ENCODE data around the gene R3HDM4.

Gene R3HDM4

GRCh38 chr19:929891-930258, 16.9 kb upstream of the R3HDM4 start:
- DNase-seq = no peak
- H3K27ac Mint-ChIP-seq = peak overlapping the region; percentile 42
- peaks cover 4% of the 10 kb centered on the region for H3K27me3 Mint-ChIP-seq
- no peak overlapping the region for H3K4me3 Mint-ChIP-seq
- CTCF ChIA-PET = interaction anchor here (0.7 kb wide), 1 partner anchor 53 kb away, joined by 3 read pairs; no protein-coding TSS in a partner anchor
- H3K9me3 Mint-ChIP-seq = no peaks in the 10 kb centered on the region
- peaks cover 28% of the 10 kb centered on the region for H3K4me1 Mint-ChIP-seq
- peaks cover 14% of the 10 kb centered on the region for H3K36me3 Mint-ChIP-seq

DNA sequence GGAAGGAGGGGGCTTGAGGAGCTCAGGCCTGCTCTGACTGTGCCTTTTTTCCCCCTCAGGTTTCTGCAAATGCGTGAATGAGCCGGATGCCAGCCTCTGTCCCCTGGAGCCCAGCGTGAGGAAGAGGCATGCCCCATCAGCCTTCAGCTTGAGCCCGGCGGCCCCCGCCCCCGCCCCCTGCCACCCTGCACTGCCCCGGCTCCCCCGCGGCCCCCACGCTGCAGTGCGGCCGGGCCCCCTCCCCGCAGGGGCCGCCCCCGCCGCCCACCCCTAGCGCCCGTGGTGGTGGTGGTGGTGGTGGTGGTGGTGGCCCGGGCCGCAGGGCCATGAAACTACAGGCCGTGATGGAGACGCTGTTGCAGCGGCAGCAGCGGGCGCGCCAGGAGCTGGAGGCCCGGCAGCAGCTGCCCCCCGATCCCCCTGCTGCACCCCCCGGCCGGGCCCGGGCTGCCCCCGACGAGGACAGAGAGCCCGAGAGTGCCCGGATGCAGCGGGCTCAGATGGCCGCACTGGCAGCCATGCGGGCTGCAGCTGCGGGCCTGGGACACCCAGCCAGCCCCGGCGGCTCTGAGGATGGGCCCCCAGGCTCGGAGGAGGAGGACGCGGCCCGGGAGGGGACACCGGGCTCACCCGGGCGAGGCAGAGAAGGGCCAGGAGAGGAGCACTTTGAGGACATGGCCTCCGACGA, 16.3 kb upstream of the R3HDM4 start:
- CTCF ChIA-PET = no interaction called here
- Mint-ChIP-seq H3K27me3 (peaks cover 4% of the 10 kb centered on the region), H3K27ac (no peak overlapping the region), H3K9me3 (no peaks in the 10 kb centered on the region), H3K4me3 (no peak overlapping the region), H3K4me1 (peaks cover 30% of the 10 kb centered on the region), H3K36me3 (peaks cover 14% of the 10 kb centered on the region)
- no peak for DNase-seq

- DNase-seq = no peak
- H3K4me3 Mint-ChIP-seq = peak overlapping the region; percentile 51
- peaks cover 13% of the 10 kb centered on the region for H3K36me3 Mint-ChIP-seq
- CTCF ChIA-PET = no interaction called here
- peaks cover 5% of the 10 kb centered on the region for H3K27me3 Mint-ChIP-seq
- peaks cover 32% of the 10 kb centered on the region for H3K4me1 Mint-ChIP-seq
- no peaks in the 10 kb centered on the region for H3K9me3 Mint-ChIP-seq
- H3K27ac Mint-ChIP-seq = peak overlapping the region; percentile 71
Measured at GRCh38 chr19:928471-929202, 15.6 kb upstream of the R3HDM4 start.

- Mint-ChIP-seq H3K27ac (peak overlapping the region; percentile 24), H3K4me1 (peaks cover 33% of the 10 kb centered on the region), H3K36me3 (peaks cover 13% of the 10 kb centered on the region), H3K9me3 (no peaks in the 10 kb centered on the region), H3K27me3 (peaks cover 10% of the 10 kb centered on the region), H3K4me3 (peak overlapping the region; percentile 50)
- CTCF ChIA-PET = interaction anchor here (0.5 kb wide), 1 partner anchor 34 kb away, joined by 3 read pairs; no protein-coding TSS in a partner anchor
- DNase-seq = no peak
Measured at GRCh38 chr19:927780-928401, 14.9 kb upstream of the R3HDM4 start.

GRCh38 chr19:927351-927779, 14.3 kb upstream of the R3HDM4 start:
- Mint-ChIP-seq H3K4me3 (peak overlapping the region; percentile 50), H3K27ac (no peak overlapping the region), H3K4me1 (peaks cover 29% of the 10 kb centered on the region), H3K9me3 (no peaks in the 10 kb centered on the region), H3K36me3 (peaks cover 11% of the 10 kb centered on the region), H3K27me3 (peaks cover 7% of the 10 kb centered on the region)
- no peak for DNase-seq
- CTCF ChIA-PET = interaction anchor here (0.5 kb wide), 1 partner anchor 35 kb away, joined by 3 read pairs; no protein-coding TSS in a partner anchor

- peaks cover 27% of the 10 kb centered on the region for H3K4me1 Mint-ChIP-seq
- H3K4me3 Mint-ChIP-seq = peak overlapping the region; percentile 82
- DNase-seq = peak; percentile 68
- no peaks in the 10 kb centered on the region for H3K9me3 Mint-ChIP-seq
- CTCF ChIA-PET = no interaction called here
- H3K27ac Mint-ChIP-seq = peak overlapping the region; percentile 83
- H3K36me3 Mint-ChIP-seq = peaks cover 7% of the 10 kb centered on the region
- H3K27me3 Mint-ChIP-seq = peaks cover 8% of the 10 kb centered on the region
Measured at GRCh38 chr19:926589-927350, 13.8 kb upstream of the R3HDM4 start.

- Mint-ChIP-seq H3K4me3 (peak overlapping the region; percentile 82), H3K4me1 (peaks cover 26% of the 10 kb centered on the region), H3K27ac (peak overlapping the region; percentile 67), H3K9me3 (no peaks in the 10 kb centered on the region), H3K36me3 (peaks cover 7% of the 10 kb centered on the region), H3K27me3 (peaks cover 13% of the 10 kb centered on the region)
- CTCF ChIA-PET = no interaction called here
- no peak for DNase-seq
Measured at GRCh38 chr19:926323-926588, 13.2 kb upstream of the R3HDM4 start.

DNA sequence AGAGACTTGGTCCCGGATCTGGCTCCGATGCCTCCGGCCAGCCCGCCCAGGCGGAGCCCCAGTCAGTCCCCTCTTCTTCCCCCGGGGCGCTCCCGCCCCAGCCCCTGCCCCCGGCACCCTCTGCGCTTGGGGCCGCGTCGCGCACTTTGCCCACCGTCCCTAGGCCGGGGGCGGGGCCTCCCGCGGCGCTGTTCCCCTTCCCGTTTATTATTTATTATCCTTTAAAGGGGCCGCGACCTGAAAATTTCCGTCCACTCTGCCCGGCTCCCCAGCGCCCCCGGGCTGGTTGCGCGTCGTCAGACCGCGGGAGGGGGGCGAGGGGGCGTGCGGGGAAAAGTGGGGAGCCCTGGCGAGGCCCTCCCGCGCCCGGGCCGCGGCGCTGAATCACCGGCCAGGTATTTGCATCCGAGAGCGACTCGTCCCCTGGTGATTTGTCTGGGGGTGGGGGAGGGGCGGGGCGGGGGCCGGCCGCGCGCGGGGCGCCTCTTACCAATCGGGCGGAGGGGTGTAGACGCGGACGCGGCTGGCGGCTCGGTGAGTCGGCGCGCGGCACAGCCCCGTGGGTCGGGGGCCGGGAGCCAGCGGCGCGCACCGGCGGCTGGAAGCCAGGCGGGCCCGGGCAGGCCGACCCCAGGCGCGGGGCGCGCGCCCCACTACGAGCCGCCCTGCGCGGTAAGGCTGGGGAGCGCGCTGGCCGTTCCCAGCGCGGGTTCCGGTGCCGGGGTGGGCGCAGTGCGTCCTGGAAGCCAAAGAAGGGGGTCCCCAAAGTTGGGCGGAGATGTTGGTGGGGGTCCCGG, 12.7 kb upstream of the R3HDM4 start, which contains the start of gene ARID3A:
TSS of gene ARID3A (plus strand) at position 510 of the 797 bp plus-strand sequence. CDS start 3,494 bp downstream, outside the sequence.
- peaks cover 16% of the 10 kb centered on the region for H3K27me3 Mint-ChIP-seq
- no peaks in the 10 kb centered on the region for H3K9me3 Mint-ChIP-seq
- peaks cover 27% of the 10 kb centered on the region for H3K4me1 Mint-ChIP-seq
- H3K27ac Mint-ChIP-seq = peak within 1 kb of the TSS; percentile 83
- H3K36me3 Mint-ChIP-seq = peaks cover 5% of the 10 kb centered on the region
- peak; percentile 82 for DNase-seq
- peak within 1 kb of the TSS; percentile 82 for H3K4me3 Mint-ChIP-seq
- CTCF ChIA-PET = interaction anchor here (3.7 kb wide), 1 partner anchor 57 kb away, joined by 74 read pairs; the partner anchor contains the start of gene WDR18

DNA sequence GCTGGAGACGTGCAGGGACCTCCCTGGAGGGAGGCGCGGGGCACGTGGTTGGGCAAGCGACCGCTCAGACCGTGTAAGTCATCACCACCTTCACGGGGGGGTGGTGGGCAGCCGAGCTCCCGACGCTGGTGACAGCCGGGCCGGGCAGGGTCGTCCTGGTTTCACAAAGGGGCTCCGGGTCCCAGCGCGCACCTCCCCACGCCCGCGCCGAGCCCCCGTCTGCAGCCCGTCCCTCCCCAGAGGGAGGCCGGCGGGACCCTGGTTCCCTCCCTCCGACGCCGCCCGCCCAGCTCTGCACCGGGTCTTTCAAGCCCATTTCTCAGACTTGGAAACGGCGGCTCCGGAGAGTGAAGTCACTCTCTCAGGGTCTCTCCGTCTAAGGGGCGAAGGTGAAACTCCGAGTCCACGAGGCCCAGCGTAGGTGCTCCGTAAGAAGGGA, 12.1 kb upstream of the R3HDM4 start:
- Mint-ChIP-seq H3K4me1 (peaks cover 28% of the 10 kb centered on the region), H3K27me3 (peaks cover 16% of the 10 kb centered on the region), H3K9me3 (no peaks in the 10 kb centered on the region), H3K27ac (peak overlapping the region; percentile 82), H3K4me3 (peak overlapping the region; percentile 76), H3K36me3 (peaks cover 5% of the 10 kb centered on the region)
- peak; percentile 81 for DNase-seq
- CTCF ChIA-PET = interaction anchor here (0.8 to 3.7 kb wide), 2 partner anchors 58 to 61 kb away, joined by 5 to 74 read pairs; partner anchors contain the start of gene WDR18

GRCh38 chr19:924553-925086, 11.6 kb upstream of the R3HDM4 start:
- Mint-ChIP-seq H3K27ac (peak overlapping the region; percentile 55), H3K9me3 (no peaks in the 10 kb centered on the region), H3K36me3 (peaks cover 2% of the 10 kb centered on the region), H3K27me3 (peaks cover 16% of the 10 kb centered on the region), H3K4me3 (peak overlapping the region; percentile 76), H3K4me1 (peaks cover 28% of the 10 kb centered on the region)
- peak; percentile 51 for DNase-seq
- CTCF ChIA-PET = interaction anchor here (0.8 to 3.7 kb wide), 2 partner anchors 58 to 61 kb away, joined by 5 to 74 read pairs; partner anchors contain the start of gene WDR18

GRCh38 chr19:920051-920864, 7.2 kb upstream of the R3HDM4 start:
- Mint-ChIP-seq H3K9me3 (no peaks in the 10 kb centered on the region), H3K4me3 (peak overlapping the region; percentile 73), H3K4me1 (peaks cover 37% of the 10 kb centered on the region), H3K27ac (peak overlapping the region; percentile 49), H3K27me3 (peaks cover 48% of the 10 kb centered on the region), H3K36me3 (no peaks in the 10 kb centered on the region)
- DNase-seq = peak; percentile 73
- CTCF ChIA-PET = interaction anchor here (0.8 to 4.5 kb wide), 3 partner anchors 57 to 64 kb away, joined by 4 to 24 read pairs (median 6); partner anchors contain the start of gene WDR18
